GM19035 (cell line): ENCODE measurements around the gene SHROOM3.
"Not testable (repeated sequence)": the region's sequence is repeated elsewhere in the genome, so short reads cannot be mapped to it uniquely, and the experiment has no call there.

Experiments
- ATAC-seq: cut with Tn5 transposase; IDR thresholded peaks from one replicate; pipeline ENCODE4 v1.9.1; 2021; ENCODE audit not compliant: unreplicated experiment

Gene SHROOM3

DNA sequence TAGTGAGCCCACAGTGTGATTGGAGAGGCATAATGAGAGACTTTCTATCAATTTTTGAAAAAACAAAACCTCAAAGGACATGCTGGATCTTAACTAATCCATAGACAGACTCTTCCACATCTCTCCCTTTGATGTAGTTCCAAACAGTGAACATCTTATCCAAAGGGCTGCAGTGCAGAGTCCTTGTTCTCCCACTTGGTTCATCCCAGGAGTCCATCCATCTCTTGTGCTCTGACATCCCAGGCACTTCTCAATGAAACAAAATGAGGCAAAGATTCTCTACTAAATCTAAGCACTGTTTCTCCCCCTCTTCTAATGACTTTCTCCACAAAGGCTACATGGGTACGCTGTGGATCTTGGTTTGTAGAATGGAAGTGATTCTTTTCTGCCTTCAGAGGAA lies 8.3 kb downstream of the SHROOM3 start:
- ATAC-seq: no peak

DNA sequence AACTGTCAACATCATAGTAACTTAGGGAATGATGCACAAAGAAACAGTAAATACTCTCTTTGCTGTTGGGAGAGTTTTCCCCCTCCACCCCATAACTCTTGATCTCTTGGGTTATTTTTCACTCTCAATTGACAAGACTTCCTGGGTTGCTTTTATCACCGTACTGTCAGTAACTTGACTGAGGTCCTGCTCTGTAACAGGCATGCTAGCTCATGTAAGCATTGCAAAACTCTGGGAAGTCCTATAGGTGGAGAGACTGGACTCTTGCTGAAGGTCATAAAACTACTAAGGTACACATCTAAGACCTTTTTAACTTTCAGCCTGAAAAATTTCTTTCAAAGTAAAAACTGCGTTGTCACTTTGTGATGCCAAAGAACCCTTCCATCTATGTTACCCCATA lies 10.9 kb downstream of the SHROOM3 start:
- ATAC-seq: no peak

- ATAC-seq: no peak
Observed at GRCh38 chr4:76447393-76447851, 12.4 kb downstream of the SHROOM3 start.

- no peak for ATAC-seq
Observed at GRCh38 chr4:76448211-76448610, 13.2 kb downstream of the SHROOM3 start.

DNA sequence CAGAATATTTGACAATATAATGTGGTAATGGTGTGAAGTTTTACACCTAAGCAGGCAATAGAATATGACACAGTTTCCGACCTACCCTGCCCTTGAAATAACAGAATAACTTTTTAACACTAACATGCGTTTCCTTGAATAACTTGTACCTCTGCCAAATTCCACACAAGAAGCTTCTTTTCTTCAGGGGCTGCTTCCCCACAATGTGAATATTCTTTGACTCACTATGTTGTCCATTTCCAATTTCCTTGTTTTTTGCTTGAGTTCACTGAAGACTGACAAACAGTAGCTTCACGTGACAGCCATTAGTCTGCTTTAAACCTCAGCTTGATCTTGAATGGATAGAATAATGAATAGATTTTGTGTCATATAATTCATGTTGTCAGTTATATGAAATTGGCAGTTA lies 14.3 kb downstream of the SHROOM3 start:
- no peak for ATAC-seq

GRCh38 chr4:76449833-76450232 lies 14.8 kb downstream of the SHROOM3 start:
- ATAC-seq: no peak

GRCh38 chr4:76453232-76453631 lies 18.2 kb downstream of the SHROOM3 start:
- ATAC-seq: no peak

GRCh38 chr4:76454073-76454472 lies 19.0 kb downstream of the SHROOM3 start:
- ATAC-seq: not testable (repeated sequence)

DNA sequence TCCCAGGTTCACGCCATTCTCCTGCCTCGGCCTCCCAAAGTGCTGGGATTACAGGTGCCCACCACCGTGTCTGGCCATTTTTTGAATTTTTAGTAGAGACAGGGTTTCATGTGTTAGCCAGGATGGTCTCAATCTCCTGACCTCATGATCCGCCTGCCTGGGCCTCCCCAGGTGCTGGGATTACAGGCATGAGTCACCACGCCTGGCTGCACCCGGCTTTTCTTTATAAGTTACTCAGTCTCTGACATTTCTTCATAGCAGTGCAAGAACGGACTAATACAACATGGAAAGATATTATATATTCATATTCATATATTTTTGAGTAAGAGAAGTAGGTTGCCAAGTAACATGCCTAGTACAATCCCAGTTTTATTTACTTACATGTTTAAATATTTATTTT lies 22.9 kb downstream of the SHROOM3 start:
- ATAC-seq: no peak

DNA sequence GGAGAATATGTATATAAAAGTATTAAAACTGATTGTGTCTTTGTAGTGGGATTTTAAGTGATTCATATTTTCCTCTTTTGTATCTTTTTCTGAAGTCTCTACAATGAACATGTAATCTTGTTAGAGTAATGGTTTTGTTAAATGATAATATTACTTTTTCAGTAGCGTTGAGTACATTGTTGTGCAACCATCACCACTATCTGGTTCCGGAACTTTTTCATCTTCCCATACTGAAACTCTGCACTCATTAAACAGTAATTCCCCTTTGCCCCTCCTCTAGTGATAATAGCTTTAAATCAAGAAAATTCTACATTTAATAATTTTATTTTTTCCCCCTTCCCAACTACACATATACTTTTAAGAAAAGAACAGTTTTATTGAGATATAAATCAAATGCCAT lies 23.3 kb downstream of the SHROOM3 start:
- no peak for ATAC-seq

DNA sequence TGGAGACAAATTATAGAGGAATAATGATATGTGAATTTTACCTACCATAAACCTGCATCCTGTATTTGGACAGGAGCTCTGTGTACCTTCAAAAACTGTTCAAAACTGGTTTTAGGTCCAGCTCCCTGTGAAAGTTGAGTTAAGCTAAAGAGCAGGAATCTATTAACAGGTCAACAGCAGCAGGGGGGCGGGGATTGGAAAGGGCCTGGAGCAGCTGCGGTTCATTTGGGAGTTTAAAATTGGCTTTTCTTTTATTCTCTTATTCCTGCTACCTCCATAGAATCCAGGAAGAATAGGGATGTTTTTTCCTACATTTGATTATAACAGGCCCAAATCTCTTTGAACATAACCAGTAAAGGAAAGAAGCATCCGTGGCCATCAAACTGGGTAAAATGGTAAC lies 23.8 kb downstream of the SHROOM3 start:
- no peak for ATAC-seq

DNA sequence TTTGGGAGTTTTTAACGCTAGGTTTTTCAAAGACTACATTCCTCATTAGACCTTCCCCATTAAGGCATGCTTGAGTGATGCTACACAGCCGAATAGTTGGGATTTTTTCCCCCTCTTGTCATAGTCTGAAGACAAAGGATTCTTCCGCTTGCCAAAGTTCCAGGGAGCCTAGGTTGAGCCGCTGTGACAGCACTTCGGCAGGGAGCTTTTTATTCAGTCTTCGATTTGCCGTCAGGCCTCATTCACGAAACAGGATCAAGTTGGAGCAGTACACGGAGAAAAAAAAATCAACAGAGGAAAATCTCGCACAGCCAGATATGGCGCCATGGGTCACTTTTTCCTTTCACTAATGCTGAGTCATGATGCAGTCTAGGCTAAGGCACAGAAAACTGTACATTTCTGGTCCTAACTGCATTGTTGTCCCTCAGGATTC lies 24.3 kb downstream of the SHROOM3 start:
- no peak for ATAC-seq

DNA sequence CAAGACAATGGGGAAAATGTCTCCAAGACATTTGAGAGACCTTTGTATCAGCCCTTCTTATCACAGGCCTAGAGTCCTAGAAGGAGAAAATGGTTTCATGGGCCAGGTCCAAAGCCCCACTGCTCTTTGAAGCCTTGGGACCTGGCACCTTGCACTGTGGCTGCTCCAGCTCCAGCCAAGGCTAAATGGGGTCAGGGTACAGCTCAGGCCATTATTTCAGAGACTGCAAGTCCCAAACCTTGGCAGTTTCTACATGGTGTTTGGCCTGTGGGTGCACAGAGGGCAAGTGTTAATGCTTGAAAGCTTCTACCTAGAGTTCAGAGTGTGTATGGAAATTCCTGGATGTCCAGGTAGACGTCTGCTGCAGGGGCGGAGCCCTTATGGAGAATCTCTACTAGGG lies 28.5 kb downstream of the SHROOM3 start:
- no peak for ATAC-seq

- no peak for ATAC-seq
Observed at GRCh38 chr4:76470064-76470463, 35.0 kb downstream of the SHROOM3 start.

DNA sequence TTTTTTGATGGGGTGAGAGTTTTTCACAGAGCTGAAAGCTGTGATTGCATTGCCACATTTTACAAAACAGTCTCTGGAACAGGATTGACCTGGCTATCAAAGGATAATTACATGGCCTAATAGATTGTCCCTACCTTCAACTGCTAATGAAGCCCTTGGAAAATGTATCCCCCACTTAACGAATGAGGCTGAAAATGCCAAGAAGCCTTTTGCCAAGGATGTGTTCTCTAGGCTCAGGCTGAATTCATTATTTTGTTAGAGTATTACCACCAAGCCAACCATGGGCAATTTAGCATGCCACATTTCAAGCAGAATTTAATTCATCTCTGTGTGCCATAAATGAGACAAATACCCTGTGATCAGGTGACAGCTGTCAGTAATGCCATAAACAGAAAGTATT lies 35.5 kb downstream of the SHROOM3 start:
- no peak for ATAC-seq

DNA sequence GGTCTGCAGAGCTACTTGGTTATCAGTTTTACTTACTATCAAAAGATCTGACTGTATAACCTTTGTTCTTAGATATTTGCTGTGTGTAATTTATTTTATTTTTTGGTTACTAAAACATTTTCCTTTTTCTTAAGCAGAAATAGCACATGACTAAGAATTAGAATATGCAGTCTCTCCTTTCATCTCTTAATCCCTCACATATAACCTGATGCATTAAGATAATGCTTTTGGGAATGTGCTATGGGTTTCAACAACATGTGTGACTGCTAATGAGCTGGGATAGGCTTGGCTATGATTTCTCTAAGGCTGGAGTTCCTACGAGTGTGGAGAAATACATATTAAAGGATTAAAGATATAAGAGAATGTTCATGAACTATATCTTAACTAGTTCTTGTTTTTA lies 41.5 kb downstream of the SHROOM3 start:
- ATAC-seq: no peak

DNA sequence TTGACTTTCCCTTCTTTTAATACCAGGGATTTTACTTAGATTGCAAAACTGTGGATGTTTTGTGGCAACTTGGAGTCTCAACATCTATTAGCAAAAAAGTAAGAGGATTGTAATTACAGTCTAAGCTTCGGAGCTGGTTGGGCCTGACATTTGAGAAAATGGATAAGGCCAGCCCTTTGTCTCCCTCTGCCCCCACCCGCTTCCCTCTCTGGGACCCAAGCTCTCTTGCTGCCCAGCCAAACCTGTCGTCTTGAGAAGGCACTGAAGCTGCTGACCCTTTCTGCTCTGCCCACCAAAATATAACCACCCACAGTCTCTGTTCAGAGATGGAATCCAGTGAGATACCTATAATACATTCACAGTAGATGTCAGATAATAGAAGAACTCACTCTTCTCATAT lies 49.6 kb downstream of the SHROOM3 start:
- ATAC-seq: no peak

DNA sequence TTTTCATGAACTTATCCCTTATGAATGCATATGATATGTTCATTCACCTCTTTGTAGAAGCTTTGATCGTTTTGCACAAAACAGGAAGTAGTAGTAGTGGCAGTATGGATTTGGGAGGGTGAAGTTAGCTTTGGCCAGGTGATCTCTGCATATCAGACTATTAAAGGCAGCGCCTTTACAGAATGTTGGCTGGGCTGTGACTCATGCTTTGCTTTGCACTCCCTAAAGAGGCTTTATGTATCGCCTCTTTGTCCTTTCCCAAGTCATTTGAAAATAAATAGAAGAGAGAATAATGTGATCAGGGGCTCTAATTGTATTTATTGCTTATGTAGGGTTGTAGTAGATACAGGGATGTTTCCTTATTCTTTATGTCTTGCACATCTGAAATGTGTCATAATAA lies 50.4 kb downstream of the SHROOM3 start:
- ATAC-seq: no peak

- ATAC-seq: no peak
Observed at GRCh38 chr4:76486588-76487276, 51.7 kb downstream of the SHROOM3 start.

DNA sequence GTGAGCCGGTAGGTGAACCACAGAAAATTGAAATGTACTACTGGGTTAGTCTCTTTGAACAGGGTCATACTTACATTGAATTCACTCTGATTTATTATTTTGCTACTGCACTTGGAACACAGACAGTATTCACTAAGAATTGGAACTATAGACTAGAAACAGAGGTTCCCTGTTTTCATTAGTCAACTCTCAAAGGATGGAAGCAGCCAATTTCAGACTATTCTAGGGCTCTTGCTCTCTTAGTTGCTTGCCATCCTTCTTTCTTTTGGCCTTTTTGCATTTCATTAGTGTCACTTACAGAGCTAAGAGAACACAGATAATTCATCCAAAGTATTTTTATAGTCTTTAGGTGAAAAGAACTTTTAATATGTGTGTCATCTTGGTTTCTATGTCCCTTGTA lies 52.6 kb downstream of the SHROOM3 start:
- ATAC-seq: no peak

- ATAC-seq: no peak
Observed at GRCh38 chr4:76488455-76488854, 53.4 kb downstream of the SHROOM3 start.

GRCh38 chr4:76488888-76489685 lies 54.1 kb downstream of the SHROOM3 start:
- ATAC-seq: no peak
